Osteoblast (primary cell): ENCODE results near the gene NRSN2. TPM values are rescaled to one million over a fixed set of nuclear protein-coding genes. Genes with fewer than 3 reads are reported as not detected.
"Not testable (repeated sequence)": the region's sequence is repeated elsewhere in the genome, so short reads cannot be mapped to it uniquely, and the experiment has no call there.

ENCODE experiments used
- DNase-seq: peaks from one replicate; pipeline ENCODE4 v3.0.0; 2011; ENCODE audit warnings: low spot score, mixed read lengths; ENCODE audit not compliant: insufficient read length; ENCODE audit errors: missing footprints
- H2AFZ ChIP-seq: 2 replicates; pipeline ENCODE4 v1.6.0; 2011; ENCODE audit warnings: mild to moderate bottlenecking, low read length
- H3K27ac ChIP-seq: 2 replicates; pipeline ENCODE4 v1.5.1; 2011; ENCODE audit warnings: mild to moderate bottlenecking, low read depth, low read length, moderate library complexity
- H3K27me3 ChIP-seq: 2 replicates; pipeline ENCODE4 v1.6.0; 2012; ENCODE audit warnings: mild to moderate bottlenecking, control low read depth, inconsistent platforms, low read length, moderate library complexity; ENCODE audit not compliant: insufficient read depth
- H3K36me3 ChIP-seq: 2 replicates; pipeline ENCODE4 v1.5.1; 2011; ENCODE audit warnings: mild to moderate bottlenecking, low read length, control low read depth, moderate library complexity; ENCODE audit not compliant: insufficient read depth
- H3K4me1 ChIP-seq: 2 replicates; pipeline ENCODE4 v1.5.1; 2011; ENCODE audit warnings: mild to moderate bottlenecking, low read length, control low read depth, moderate library complexity; ENCODE audit not compliant: insufficient read depth
- H3K4me2 ChIP-seq: 2 replicates; pipeline ENCODE4 v1.6.0; 2011; ENCODE audit warnings: mild to moderate bottlenecking, low read length; ENCODE audit not compliant: insufficient read depth
- H3K4me3 ChIP-seq: fragments of 200-600 bp; sonication (generic); 3 replicates; pipeline ENCODE4 v1.5.1; 2012; ENCODE audit warnings: mild to moderate bottlenecking, low read length, inconsistent platforms; ENCODE audit not compliant: insufficient read depth
- H3K79me2 ChIP-seq: 2 replicates; pipeline ENCODE4 v1.6.0; 2012; ENCODE audit warnings: mild to moderate bottlenecking, low read length, control low read depth, inconsistent platforms; ENCODE audit not compliant: insufficient read depth
- H3K9me3 ChIP-seq: 2 replicates; pipeline ENCODE4 v1.5.1; 2011; ENCODE audit warnings: low read depth, low read length, control low read depth
- H4K20me1 ChIP-seq: 2 replicates; pipeline ENCODE4 v1.6.0; 2012; ENCODE audit warnings: mild to moderate bottlenecking, low read length, control low read depth; ENCODE audit not compliant: insufficient read depth
- CTCF ChIP-seq: IDR thresholded peaks from 2 replicates; pipeline ENCODE4 v1.5.1; 2011; ENCODE audit warnings: mild to moderate bottlenecking, low read depth, low read length, moderate library complexity; ENCODE audit errors: extremely low read depth
- total RNA-seq: library from RNA; depleted of rRNA; stranded (reverse); fragments of >200 nt; gene quantifications from 2 replicates; pipeline ENCODE4 v1.2.3, GENCODE V29; 2012

Gene NRSN2
- total RNA-seq, 1 donor: 49.6 TPM

DNA sequence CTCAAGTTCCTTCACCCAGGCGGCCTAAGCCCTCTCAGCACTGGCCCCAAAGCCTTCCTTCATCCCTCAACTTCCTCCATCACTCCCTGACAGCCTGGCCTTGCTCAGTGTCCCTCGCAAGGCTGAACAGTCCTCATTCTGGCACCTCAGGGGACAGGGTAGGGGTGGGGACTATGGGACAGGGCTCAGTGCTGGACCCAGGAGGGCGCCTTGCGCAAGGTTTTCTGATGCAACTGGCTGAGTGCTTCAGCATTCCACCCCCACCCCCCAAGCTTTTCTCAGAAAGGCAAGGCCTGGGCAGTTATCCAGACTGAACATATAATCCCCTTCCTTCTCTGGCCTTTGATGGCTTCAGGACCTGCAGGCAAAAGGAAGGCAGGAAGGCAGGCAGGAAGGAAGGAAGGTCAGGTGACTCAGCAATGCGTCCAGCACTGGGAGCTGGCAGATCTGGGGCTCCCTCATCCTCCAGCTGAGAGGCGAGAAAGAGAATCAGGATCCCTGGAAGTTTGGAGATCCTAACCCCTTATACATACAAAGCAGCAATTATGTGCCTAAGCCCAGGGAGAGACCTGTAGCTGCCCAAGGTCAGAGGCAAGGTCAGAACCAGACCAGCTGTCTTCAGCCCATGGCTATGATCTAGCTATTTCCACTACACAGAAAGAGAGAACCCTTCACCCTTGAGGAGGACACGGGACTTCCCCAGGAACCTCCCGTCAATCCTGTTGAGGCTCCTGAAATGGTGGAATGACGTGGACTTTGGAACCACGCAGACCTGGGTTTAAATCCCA, 25.0 kb downstream of the NRSN2 start:
- peak overlapping the region; percentile 39 for H2AFZ ChIP-seq
- no peaks in the 10 kb centered on the region for H3K36me3 ChIP-seq
- H3K4me2 ChIP-seq: peak overlapping the region; percentile 18
- DNase-seq: peak; percentile 60
- peak overlapping the region; percentile 50 for H3K27ac ChIP-seq
- TF ChIP-seq CTCF: no peak
- H3K4me3 ChIP-seq: no peak overlapping the region
- no peaks in the 10 kb centered on the region for H3K79me2 ChIP-seq
- peaks cover 7% of the 10 kb centered on the region for H3K4me1 ChIP-seq
- H3K9me3 ChIP-seq: no peaks in the 10 kb centered on the region
- H3K27me3 ChIP-seq: no peaks in the 10 kb centered on the region
- no peaks in the 10 kb centered on the region for H4K20me1 ChIP-seq

- not testable (repeated sequence) for H3K4me2 ChIP-seq, H3K27me3 ChIP-seq, H3K36me3 ChIP-seq, H3K4me1 ChIP-seq, H3K9me3 ChIP-seq, H3K79me2 ChIP-seq, H2AFZ ChIP-seq, H4K20me1 ChIP-seq, H3K4me3 ChIP-seq
- H3K27ac ChIP-seq: peak overlapping the region; percentile 50
- peak; percentile 15 for DNase-seq
Observed at GRCh38 chr20:372543-373082, 25.7 kb downstream of the NRSN2 start.

GRCh38 chr20:373171-373890, 26.4 kb downstream of the NRSN2 start:
- Histone ChIP-seq H4K20me1 (no peaks in the 10 kb centered on the region), H3K4me2 (no peak overlapping the region), H3K79me2 (no peaks in the 10 kb centered on the region), H3K9me3 (no peaks in the 10 kb centered on the region), H3K4me1 (peaks cover 7% of the 10 kb centered on the region), H3K27ac (peak overlapping the region; percentile 29), H3K36me3 (no peaks in the 10 kb centered on the region), H3K4me3 (no peak overlapping the region), H2AFZ (no peak overlapping the region), H3K27me3 (no peaks in the 10 kb centered on the region)
- no peak for TF ChIP-seq CTCF
- DNase-seq: peak; percentile 94

DNA sequence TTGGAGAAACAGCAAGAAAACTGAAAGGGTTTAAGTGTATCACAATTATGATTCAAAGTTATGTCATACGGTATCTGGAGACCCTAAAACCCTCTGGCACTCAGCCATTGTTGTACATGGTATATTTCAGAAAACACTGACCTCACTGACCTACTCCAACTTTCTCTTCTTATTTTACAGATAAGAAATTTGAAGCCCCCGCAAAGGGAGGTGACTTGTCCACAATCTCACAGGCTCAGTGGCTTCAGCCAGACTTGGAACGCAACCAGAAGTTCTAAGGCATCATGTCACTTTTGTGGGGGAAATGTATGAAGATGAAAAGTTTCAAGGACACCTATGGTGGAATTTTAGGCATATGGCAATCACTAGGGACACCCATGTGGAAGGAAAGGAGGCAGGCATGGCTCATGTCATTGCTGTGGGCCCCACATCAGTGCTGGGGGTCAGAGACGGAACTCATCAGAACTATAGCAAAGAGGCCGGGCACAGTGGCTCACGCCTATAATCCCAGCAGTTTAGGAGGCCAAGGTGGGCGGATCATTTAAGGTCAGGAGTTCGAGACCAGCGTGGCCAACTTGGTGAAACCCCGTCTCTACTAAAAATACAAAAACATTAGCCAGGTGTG, 28.5 kb downstream of the NRSN2 start:
- no peaks in the 10 kb centered on the region for H3K9me3 ChIP-seq
- H3K27me3 ChIP-seq: no peaks in the 10 kb centered on the region
- H4K20me1 ChIP-seq: no peaks in the 10 kb centered on the region
- H2AFZ ChIP-seq: no peak overlapping the region
- no peaks in the 10 kb centered on the region for H3K36me3 ChIP-seq
- H3K79me2 ChIP-seq: no peaks in the 10 kb centered on the region
- DNase-seq: no peak
- H3K27ac ChIP-seq: no peak overlapping the region
- H3K4me2 ChIP-seq: no peak overlapping the region
- H3K4me1 ChIP-seq: peaks cover 7% of the 10 kb centered on the region
- no peak overlapping the region for H3K4me3 ChIP-seq
- TF ChIP-seq CTCF: no peak
